Muscle of back (tissue), 13 donors: ENCODE measurements around the gene PBLD. TPM values are rescaled to one million over a fixed set of nuclear protein-coding genes. Genes with fewer than 3 reads are reported as not detected.

ENCODE experiments used
- DNase-seq, 3 donors: peaks; one replicate each; pipeline versions ENCODE4 v3.0.0 to v3.0.0-alpha.2; 2013
- long read RNA-seq, 9 donors: transcript quantifications; one replicate each; lab custom pipeline, GENCODE V29; 2026
- polyA plus RNA-seq, 10 donors: library from polyadenylated mRNA; unstranded; fragments of 120-200 nt; gene quantifications; one replicate each; pipeline ENCODE4 v1.2.1, GENCODE V29; 2013; ENCODE audit not compliant: insufficient read length in 10 of 10

Gene PBLD
- 10 to 100 TPM in 1 of 10 donors, 1 to 10 TPM in 9; 3.8 to 10.0 (median 6.9) TPM for polyA plus RNA-seq
- long read RNA-seq, donor 1: 0 reads
- long read RNA-seq, donor 2, partial matches to known transcripts: 78 of 91 reads
- long read RNA-seq, donor 2, other reads (novel, unspliced or antisense): 12 of 91 reads
- long read RNA-seq, donor 3: 0 reads
- long read RNA-seq, donor 4: 0 reads
- long read RNA-seq, donor 5: 0 reads
- long read RNA-seq, donor 6, partial matches to known transcripts: 122 of 186 reads
- long read RNA-seq, donor 6, other reads (novel, unspliced or antisense): 63 of 186 reads
- long read RNA-seq, donor 7: 0 reads
- long read RNA-seq, donor 8, partial matches to known transcripts: 78 of 105 reads
- long read RNA-seq, donor 8, other reads (novel, unspliced or antisense): 26 of 105 reads
- long read RNA-seq, donor 9: 0 reads

- DNase-seq: peak; percentile 79 to 95 (median 85)
These were observed at the start of gene PBLD for GRCh38 chr10:68332259-68333057. TSS of gene PBLD (minus strand) at chr10:68332928. CDS start at chr10:68306844, 26,084 bp downstream.

- no peak for DNase-seq
These were observed 38.9 kb upstream of the PBLD start for GRCh38 chr10:68371604-68372003.

DNA sequence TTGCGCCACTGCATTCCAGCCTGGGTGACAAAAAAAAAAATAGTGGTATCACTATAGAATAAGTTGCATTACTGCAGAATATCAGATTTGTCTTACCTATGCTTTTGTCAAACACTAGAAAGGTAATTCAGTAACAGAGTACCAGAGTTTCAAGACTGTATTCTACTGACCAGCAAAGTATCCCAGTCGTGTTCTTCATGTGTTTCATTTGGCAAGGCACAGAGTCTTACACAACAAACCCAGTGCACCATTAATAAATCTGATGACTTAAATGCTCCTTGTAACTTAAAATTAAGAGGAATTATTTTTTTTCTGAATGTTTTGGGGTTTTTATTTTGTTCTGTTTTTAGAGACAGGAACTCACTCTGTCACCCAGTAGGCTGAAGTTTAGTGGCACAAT lies 34.4 kb upstream of the PBLD start:
- DNase-seq: no peak

- DNase-seq: no peak
These were observed 33.9 kb upstream of the PBLD start for GRCh38 chr10:68366600-68366999.

DNA sequence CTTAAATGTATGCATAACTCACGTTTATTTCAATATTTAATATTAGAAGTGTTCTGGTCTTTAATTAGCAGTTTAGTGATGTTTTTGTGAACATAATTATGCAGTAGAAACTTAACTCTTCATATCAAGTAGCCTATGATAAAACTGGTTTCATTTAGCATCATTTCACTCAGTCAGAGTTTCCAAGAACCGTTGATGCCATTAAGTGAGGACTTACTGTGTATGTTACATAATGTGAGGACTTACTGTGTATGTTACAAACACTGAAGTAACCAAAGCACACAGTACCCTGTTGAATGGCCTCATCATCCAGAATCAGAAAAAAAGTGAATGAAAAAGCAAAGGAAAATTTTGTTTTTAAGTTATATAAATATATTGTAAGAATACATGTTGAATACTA lies 32.9 kb upstream of the PBLD start:
- DNase-seq: no peak

DNA sequence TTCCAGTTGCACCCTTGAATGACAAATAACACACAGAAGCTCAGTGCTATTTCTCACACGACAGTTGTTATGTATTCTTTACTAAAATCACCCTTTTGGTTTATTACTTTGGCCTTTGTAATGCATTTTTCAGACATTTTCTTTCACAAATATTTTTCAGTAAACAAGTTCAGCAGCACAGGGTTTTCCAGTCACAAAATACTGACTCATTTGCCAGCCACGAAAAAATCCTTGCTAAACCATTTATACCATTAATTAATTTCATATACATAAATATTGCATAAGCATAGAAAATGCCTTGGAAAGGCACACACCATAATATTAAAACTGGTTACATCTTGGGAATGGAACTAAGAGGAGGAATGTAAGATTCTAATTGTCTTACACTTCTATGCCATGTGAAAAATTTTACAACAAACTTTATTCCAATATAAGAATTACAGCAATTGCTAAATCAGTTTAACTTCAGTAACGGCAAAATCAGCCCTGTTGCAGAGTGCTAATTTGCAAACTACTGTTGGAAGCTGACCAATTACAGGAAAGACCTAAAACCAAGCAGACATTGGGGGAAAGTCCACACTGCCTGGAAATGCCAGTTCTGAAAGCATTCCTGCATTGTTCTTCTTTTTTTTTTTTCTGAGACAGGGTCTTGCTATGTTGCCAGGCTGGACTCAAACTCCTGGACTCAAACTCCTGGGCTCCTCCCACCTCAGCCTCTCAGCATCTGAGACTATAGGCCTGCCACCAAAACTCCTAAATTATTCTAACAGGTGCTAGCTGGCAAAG lies 31.6 kb upstream of the PBLD start:
- no peak for DNase-seq

DNA sequence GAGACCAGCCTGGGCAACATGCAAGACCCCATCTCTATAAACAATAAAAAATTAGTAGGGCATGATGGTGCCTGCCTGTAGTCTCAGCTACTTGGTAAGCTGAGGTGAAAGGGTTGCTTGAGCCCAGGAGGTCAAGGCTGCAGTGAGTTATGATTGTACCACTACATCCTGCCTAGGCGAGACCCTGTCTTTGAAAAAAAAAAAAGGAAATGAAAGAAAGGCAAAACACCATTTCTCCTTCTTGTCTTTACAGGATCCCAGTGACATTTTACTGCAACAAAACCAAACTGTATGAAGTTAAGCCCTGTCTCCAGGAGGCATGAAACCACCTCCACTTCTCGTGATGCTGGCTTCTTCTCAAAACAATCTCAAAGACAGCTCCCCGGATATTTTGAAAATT lies 29.9 kb upstream of the PBLD start:
- no peak for DNase-seq

- DNase-seq: no peak
These were observed 26.5 kb upstream of the PBLD start for GRCh38 chr10:68359189-68359588.

GRCh38 chr10:68353537-68353936 lies 20.8 kb upstream of the PBLD start:
- DNase-seq: no peak

DNA sequence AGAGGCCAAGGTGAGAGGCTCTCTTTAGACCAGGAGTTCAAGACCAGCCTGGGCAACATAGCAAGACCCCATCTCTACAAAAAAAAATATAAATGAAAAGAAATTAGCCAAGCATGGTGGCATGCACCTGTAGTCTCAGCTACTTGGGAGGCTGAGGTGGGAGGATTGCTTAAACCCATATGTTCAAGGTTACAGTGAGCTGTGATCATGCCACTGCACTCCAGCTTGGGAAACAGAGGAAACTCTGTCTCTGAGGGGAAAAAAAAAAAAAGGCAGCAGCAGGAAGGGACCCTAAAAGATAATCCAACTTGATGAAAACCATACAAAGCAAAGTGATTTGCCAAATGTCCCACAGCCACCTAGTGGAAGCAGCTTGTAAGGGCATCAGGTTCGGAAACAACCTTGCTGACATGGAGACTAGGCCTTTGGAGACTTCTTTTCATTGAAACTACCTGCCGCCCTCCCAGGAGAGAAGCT lies 15.6 kb upstream of the PBLD start:
- DNase-seq: peak in 1 of 3 donors; percentile 47

DNA sequence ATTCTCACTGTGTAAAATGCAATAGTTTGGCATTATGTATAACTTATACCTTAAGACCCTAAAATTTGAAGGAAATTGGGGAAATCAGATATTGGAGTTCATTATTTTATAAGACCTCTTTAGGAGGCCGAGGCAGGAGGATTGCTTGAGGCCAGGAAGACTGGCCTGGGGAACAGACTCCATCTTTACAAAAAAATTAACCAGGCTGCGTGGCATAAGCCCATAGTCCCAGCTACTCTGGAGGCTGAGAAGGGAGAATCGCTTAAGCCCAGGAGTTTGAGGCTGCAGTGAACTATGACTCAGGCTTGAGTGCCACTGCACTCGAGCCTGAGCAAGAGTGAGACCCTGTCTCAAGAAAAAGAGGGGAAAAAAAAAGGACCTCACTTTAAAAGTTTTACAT lies 14.0 kb upstream of the PBLD start:
- no peak for DNase-seq

DNA sequence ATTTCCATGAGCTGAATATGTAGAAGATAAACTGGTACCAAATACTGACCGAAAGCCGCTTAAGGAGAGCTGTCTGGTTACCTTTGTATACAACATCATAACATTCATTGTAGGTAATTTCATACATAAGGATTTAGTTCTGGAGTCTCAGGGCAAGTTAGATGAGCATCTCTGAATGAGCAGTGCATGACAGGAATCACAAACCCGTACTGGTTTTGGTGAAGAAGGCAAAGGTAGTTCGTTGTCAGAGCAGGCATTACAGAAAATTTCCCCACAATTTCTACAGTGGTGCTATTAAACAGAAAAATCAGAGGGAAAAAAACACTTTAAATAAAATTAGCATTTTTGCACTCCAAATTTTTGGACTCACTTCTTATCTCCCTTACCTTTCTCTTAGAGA lies 12.9 kb upstream of the PBLD start:
- no peak for DNase-seq

- no peak for DNase-seq
These were observed 10.3 kb upstream of the PBLD start for GRCh38 chr10:68342909-68343516.

GRCh38 chr10:68340358-68341080 lies 7.8 kb upstream of the PBLD start:
- no peak for DNase-seq

GRCh38 chr10:68336754-68337351 lies 4.1 kb upstream of the PBLD start:
- no peak for DNase-seq

DNA sequence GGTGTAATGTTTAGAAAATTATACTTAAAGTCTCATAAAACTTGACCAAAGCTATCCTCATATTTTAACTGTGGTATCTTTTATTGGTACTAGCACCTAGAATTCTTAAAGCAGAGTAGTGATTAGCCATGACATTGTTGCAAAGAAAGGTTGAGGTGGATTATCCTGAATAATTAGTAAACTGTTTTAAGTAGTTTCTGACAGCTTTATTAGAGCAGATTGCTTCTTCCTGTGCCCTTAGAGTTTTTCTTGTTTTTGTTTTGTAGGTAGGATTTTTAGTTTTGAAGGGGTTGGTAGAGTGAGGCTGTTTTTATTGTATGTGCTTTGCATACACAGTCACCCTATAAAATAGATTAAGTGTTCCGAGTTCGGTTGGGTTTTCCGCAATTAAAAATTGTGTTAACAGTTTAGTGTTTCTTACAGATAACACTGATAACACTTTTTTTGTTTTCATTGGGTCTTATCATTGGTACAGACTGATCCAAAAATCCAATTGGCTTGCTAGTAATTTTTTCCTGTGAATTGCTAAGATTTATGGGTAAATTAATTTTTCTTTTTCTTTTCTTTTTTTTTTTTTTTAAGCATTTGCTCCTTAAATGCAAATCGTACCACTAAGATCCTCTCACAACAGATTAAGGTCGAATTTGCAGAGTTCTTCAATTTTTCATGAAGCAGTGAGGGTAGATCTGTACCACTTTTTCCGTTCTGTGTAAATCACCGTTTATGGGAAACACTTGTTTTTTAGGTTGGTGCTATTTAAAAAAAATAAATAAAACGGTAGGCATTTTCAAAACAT lies 2.1 kb upstream of the PBLD start:
- DNase-seq: peak in 1 of 3 donors; percentile 26

GRCh38 chr10:68333440-68334431 lies 1.0 kb upstream of the PBLD start:
- peak in 2 of 3 donors; percentile 8 to 41 for DNase-seq

DNA sequence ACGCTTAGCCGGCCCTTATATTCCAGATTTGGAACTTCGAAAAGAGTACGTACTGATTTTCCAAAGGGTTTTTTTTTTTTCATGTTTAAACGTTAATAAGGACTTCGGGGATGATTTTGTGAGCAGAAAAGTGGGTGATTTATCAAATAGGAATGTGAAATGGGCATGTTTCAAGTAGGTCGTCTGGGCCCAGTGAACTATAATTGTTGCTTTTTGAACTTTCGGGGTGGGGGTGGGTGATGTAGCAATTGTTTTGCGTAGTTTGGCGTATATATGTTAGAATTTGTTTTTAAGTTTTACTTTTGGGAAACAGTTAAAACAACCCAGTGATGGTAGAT lies 299 bp upstream of the PBLD start:
- DNase-seq: no peak
